GM21717 (cell line): ENCODE data around the gene TFDP1.
"Not testable (repeated sequence)": the region's sequence is repeated elsewhere in the genome, so short reads cannot be mapped to it uniquely, and the experiment has no call there.

Source experiments
- ATAC-seq: cut with Tn5 transposase; IDR thresholded peaks from one replicate; pipeline ENCODE4 v1.9.1; 2021; ENCODE audit warnings: mild to moderate bottlenecking, moderate library complexity; ENCODE audit not compliant: unreplicated experiment

The TFDP1 gene

GRCh38 chr13:113594066-113594821 lies 9.7 kb downstream of the TFDP1 start:
- ATAC-seq = not testable (repeated sequence)

GRCh38 chr13:113595131-113595530 lies 10.6 kb downstream of the TFDP1 start:
- ATAC-seq = no peak

GRCh38 chr13:113596321-113597200 lies 12.0 kb downstream of the TFDP1 start:
- ATAC-seq = no peak

- ATAC-seq = no peak
Measured at GRCh38 chr13:113597391-113598080, 13.0 kb downstream of the TFDP1 start.

GRCh38 chr13:113598081-113598410 lies 13.5 kb downstream of the TFDP1 start:
- ATAC-seq = no peak

GRCh38 chr13:113598481-113598880 lies 13.9 kb downstream of the TFDP1 start:
- no peak for ATAC-seq

- ATAC-seq = no peak
Measured at GRCh38 chr13:113599391-113599790, 14.8 kb downstream of the TFDP1 start.

GRCh38 chr13:113601166-113602070 lies 16.9 kb downstream of the TFDP1 start:
- no peak for ATAC-seq

GRCh38 chr13:113602291-113602988 lies 17.9 kb downstream of the TFDP1 start:
- no peak for ATAC-seq

- ATAC-seq = no peak
Measured at GRCh38 chr13:113603116-113603710, 18.7 kb downstream of the TFDP1 start.

GRCh38 chr13:113604186-113604585 lies 19.6 kb downstream of the TFDP1 start:
- ATAC-seq = no peak

- no peak for ATAC-seq
Measured at GRCh38 chr13:113605461-113605860, 20.9 kb downstream of the TFDP1 start.

- no peak for ATAC-seq
Measured at GRCh38 chr13:113605866-113606438, 21.4 kb downstream of the TFDP1 start.

- no peak for ATAC-seq
Measured at GRCh38 chr13:113607056-113607888, 22.7 kb downstream of the TFDP1 start.

GRCh38 chr13:113607889-113608635 lies 23.5 kb downstream of the TFDP1 start:
- ATAC-seq = no peak

- no peak for ATAC-seq
Measured at GRCh38 chr13:113608967-113609533, 24.5 kb downstream of the TFDP1 start.

- no peak for ATAC-seq
Measured at GRCh38 chr13:113609616-113610015, 25.1 kb downstream of the TFDP1 start.
